Prostate gland (tissue), 2 donors: ENCODE results near the gene TMEM178B.

Experiments used
- CTCF ChIP-seq, 4 experiments: fragments of 200-600 bp in 2 of 4; fragments of 450-650 bp in 2 of 4; sonication (generic) in 2 of 4; IDR thresholded peaks; 1 replicate in 3 of 4; 2 replicates in 1 of 4; pipeline ENCODE4 v1.5.1; 2016 to 2019; ENCODE audit warnings: antibody characterized with exemption in 4 of 4, mild to moderate bottlenecking in 2 of 4, moderate library complexity in 2 of 4
- POLR2AphosphoS5 ChIP-seq: sonication (generic); formaldehyde crosslinking; IDR thresholded peaks from one replicate; pipeline ENCODE4 v1.6.1; 2017; ENCODE audit warnings: antibody characterized with exemption

- TF ChIP-seq CTCF (IDR thresholded peaks at IDR 0.05) (no peak), POLR2AphosphoS5 (no peak)
These were observed 207.4 kb downstream of the TMEM178B start for GRCh38 chr7:141281311-141281710.
